Spinal cord (tissue), 10 donors: ENCODE data around the gene ULBP2. TPM values are rescaled to one million over a fixed set of nuclear protein-coding genes. Genes with fewer than 3 reads are reported as not detected.
"Not testable (repeated sequence)": the region's sequence is repeated elsewhere in the genome, so short reads cannot be mapped to it uniquely, and the experiment has no call there.

Experiments
- DNase-seq, 6 donors: peaks; one replicate each; pipeline versions ENCODE4 v3.0.0 to v3.0.0-alpha.2; 2013 to 2015; ENCODE audit warnings: low spot score in 6 of 6, low read depth in 4 of 6
- H3K27ac ChIP-seq: one replicate; pipeline ENCODE4 v1.5.1; 2013; ENCODE audit warnings: low read depth, low read length, control low read depth
- H3K27me3 ChIP-seq: one replicate; pipeline ENCODE4 v1.6.1; 2013; ENCODE audit warnings: low read length; ENCODE audit not compliant: control insufficient read depth, insufficient read depth
- H3K36me3 ChIP-seq: one replicate; pipeline ENCODE4 v1.6.1; 2013; ENCODE audit warnings: low read length; ENCODE audit not compliant: control insufficient read depth, insufficient read depth
- H3K4me1 ChIP-seq: one replicate; pipeline ENCODE4 v1.6.1; 2013; ENCODE audit warnings: low read length; ENCODE audit not compliant: control insufficient read depth, insufficient read depth
- H3K4me3 ChIP-seq: one replicate; pipeline ENCODE4 v1.5.1; 2013; ENCODE audit warnings: low read depth, low read length, control low read depth
- H3K9me3 ChIP-seq: one replicate; pipeline ENCODE4 v1.6.1; 2013; ENCODE audit warnings: low read length; ENCODE audit not compliant: control insufficient read depth, insufficient read depth
- WGBS: methylation state at CpG from one replicate; pipeline ENCODE4 v1.1.5; 2013; ENCODE audit warnings: missing lambda C conversion rate; ENCODE audit not compliant: insufficient coverage; 5-methylcytosine and 5-hydroxymethylcytosine counted together
- polyA plus RNA-seq, 2 donors: library from polyadenylated mRNA; unstranded; fragments of 120-200 nt; gene quantifications; one replicate each; pipeline ENCODE4 v1.2.1, GENCODE V29; 2013; ENCODE audit not compliant: insufficient read length in 2 of 2
- total RNA-seq, 2 donors: library from RNA; depleted of rRNA in 1 of 2; stranded (reverse); fragments of 120-200 nt in 1 of 2; fragments of >200 nt in 1 of 2; gene quantifications; one replicate each; pipeline versions ENCODE4 v1.2.3 to v1.2.4, GENCODE V29; 2013 to 2014
- donor health status: healthy.

ULBP2 gene
- total and polyA plus RNA-seq, 4 donors, result 0.55 to 1.9 (median 1.3) TPM

- H3K36me3 ChIP-seq, H3K27ac ChIP-seq, H3K9me3 ChIP-seq, H3K4me3 ChIP-seq, H3K4me1 ChIP-seq: not testable (repeated sequence)
- peaks cover 74% of the 10 kb centered on the region for H3K27me3 ChIP-seq
- 3% methylated on average over 4 of the region's 21 CpGs for WGBS
- DNase-seq, result peak in 2 of 6 donors; percentile 12 to 17
Measured at GRCh38 chr6:149954984-149955653, 13.3 kb downstream of the ULBP2 start.

- H3K27me3 ChIP-seq, result peaks cover 73% of the 10 kb centered on the region
- 10% methylated on average over 2 of the region's 7 CpGs for WGBS
- not testable (repeated sequence) for H3K4me3 ChIP-seq, H3K36me3 ChIP-seq, H3K4me1 ChIP-seq, DNase-seq, H3K27ac ChIP-seq, H3K9me3 ChIP-seq
Measured at GRCh38 chr6:149955654-149956317, 14.0 kb downstream of the ULBP2 start.

- H3K4me1 ChIP-seq, H3K4me3 ChIP-seq, H3K9me3 ChIP-seq, H3K27ac ChIP-seq, DNase-seq, H3K36me3 ChIP-seq: not testable (repeated sequence)
- peaks cover 72% of the 10 kb centered on the region for H3K27me3 ChIP-seq
- WGBS, result no CpG with 5 or more reads among the region's 3 CpGs
Measured at GRCh38 chr6:149958124-149958523, 16.3 kb downstream of the ULBP2 start.

GRCh38 chr6:149959806-149960205, 18.0 kb downstream of the ULBP2 start:
- no CpG with 5 or more reads among the region's 4 CpGs for WGBS
- H3K4me3 ChIP-seq, DNase-seq, H3K9me3 ChIP-seq, H3K36me3 ChIP-seq, H3K27ac ChIP-seq: not testable (repeated sequence)
- H3K4me1 ChIP-seq, result peaks cover 20% of the 10 kb centered on the region
- peaks cover 80% of the 10 kb centered on the region for H3K27me3 ChIP-seq

- H3K27me3 ChIP-seq, result peaks cover 80% of the 10 kb centered on the region
- H3K4me1 ChIP-seq, result peaks cover 27% of the 10 kb centered on the region
- 74% methylated on average over 6 of the region's 6 CpGs for WGBS
- DNase-seq, result no peak
- no peaks in the 10 kb centered on the region for H3K36me3 ChIP-seq
- no peak overlapping the region for H3K4me3 ChIP-seq
- no peaks in the 10 kb centered on the region for H3K9me3 ChIP-seq
- no peak overlapping the region for H3K27ac ChIP-seq
Measured at GRCh38 chr6:149960488-149960887, 18.7 kb downstream of the ULBP2 start.

- H3K4me1 ChIP-seq, result peaks cover 28% of the 10 kb centered on the region
- no peak overlapping the region for H3K27ac ChIP-seq
- 64% methylated on average over 3 of the region's 6 CpGs for WGBS
- no peak overlapping the region for H3K4me3 ChIP-seq
- peaks cover 78% of the 10 kb centered on the region for H3K27me3 ChIP-seq
- H3K9me3 ChIP-seq, result no peaks in the 10 kb centered on the region
- peak in 1 of 6 donors; percentile 19 for DNase-seq
- no peaks in the 10 kb centered on the region for H3K36me3 ChIP-seq
Measured at GRCh38 chr6:149961728-149962425, 20.1 kb downstream of the ULBP2 start.

GRCh38 chr6:149962461-149963211, 20.8 kb downstream of the ULBP2 start:
- Histone ChIP-seq H3K27me3 (peaks cover 81% of the 10 kb centered on the region), H3K4me3 (peak overlapping the region; percentile 39), H3K9me3 (no peaks in the 10 kb centered on the region), H3K27ac (no peak overlapping the region), H3K4me1 (peaks cover 28% of the 10 kb centered on the region), H3K36me3 (no peaks in the 10 kb centered on the region)
- DNase-seq, result no peak
- WGBS, result 78% methylated on average over 6 of the region's 7 CpGs

GRCh38 chr6:149963212-149963461, 21.3 kb downstream of the ULBP2 start:
- Histone ChIP-seq H3K27me3 (peaks cover 82% of the 10 kb centered on the region), H3K27ac (no peak overlapping the region), H3K36me3 (no peaks in the 10 kb centered on the region), H3K4me3 (peak overlapping the region; percentile 39), H3K9me3 (no peaks in the 10 kb centered on the region), H3K4me1 (peaks cover 28% of the 10 kb centered on the region)
- DNase-seq, result peak in 2 of 6 donors; percentile 84 to 90
- WGBS, result no CpG with 5 or more reads among the region's 8 CpGs

GRCh38 chr6:149963462-149964307, 21.9 kb downstream of the ULBP2 start, which contains the start of gene ULBP1:
ULBP1 (plus strand) TSS chr6:149963943; CDS start chr6:149964050, 107 bp downstream.
- DNase-seq, result peak in 3 of 6 donors; percentile 33 to 89 (median 82)
- under 1% methylated on average over 69 of the region's 69 CpGs for WGBS
- H3K4me1 ChIP-seq, result peaks cover 28% of the 10 kb centered on the region
- no peaks in the 10 kb centered on the region for H3K9me3 ChIP-seq
- peaks cover 80% of the 10 kb centered on the region for H3K27me3 ChIP-seq
- no peaks in the 10 kb centered on the region for H3K36me3 ChIP-seq
- H3K4me3 ChIP-seq, result peak within 1 kb of the TSS; percentile 39
- no peak within 1 kb of the TSS for H3K27ac ChIP-seq
